Heart right ventricle (tissue), 16 donors: ENCODE data around the gene SCYGR3. TPM values are rescaled to one million over a fixed set of nuclear protein-coding genes. Genes with fewer than 3 reads are reported as not detected.

ENCODE experiments used
- ATAC-seq, 8 donors: fragments of 200-7000 bp; cut with Tn5 transposase; one replicate each; pipeline ENCODE4 v1.9.1; 2020; ENCODE audit warnings: mild to moderate bottlenecking in 8 of 8, moderate library complexity in 8 of 8, moderate number of reproducible peaks in 1 of 8
- DNase-seq, 2 donors: peaks; one replicate each; pipeline ENCODE4 v3.0.0-alpha.2; 2020
- H3K27ac ChIP-seq, 10 donors: fragments of 200-600 bp; sonication (generic) in 2 of 10; one replicate each; pipeline versions ENCODE4 v1.5.0 to v1.8.0; 2020 to 2022; ENCODE audit warnings: mild to moderate bottlenecking in 3 of 10
- H3K27me3 ChIP-seq, 7 donors: fragments of 200-600 bp; one replicate each; pipeline ENCODE4 v1.8.0; 2021 to 2022; ENCODE audit warnings: mild to moderate bottlenecking in 2 of 7
- H3K36me3 ChIP-seq, 9 donors: fragments of 200-600 bp; sonication (generic) in 1 of 9; one replicate each; pipeline versions ENCODE4 v1.5.0 to v1.8.0; 2020 to 2022; ENCODE audit warnings: mild to moderate bottlenecking in 2 of 9
- H3K4me1 ChIP-seq, 9 donors: fragments of 200-600 bp; sonication (generic) in 1 of 9; one replicate each; pipeline versions ENCODE4 v1.5.0 to v1.8.0; 2020 to 2022; ENCODE audit warnings: mild to moderate bottlenecking in 4 of 9
- H3K4me3 ChIP-seq, 10 donors: fragments of 200-600 bp; sonication (generic) in 2 of 10; one replicate each; pipeline versions ENCODE4 v1.5.0 to v1.8.0; 2020 to 2022; ENCODE audit warnings: mild to moderate bottlenecking in 7 of 10, moderate library complexity in 2 of 10
- H3K9me3 ChIP-seq, 11 donors: fragments of 200-600 bp in 10 of 11; sonication (generic) in 2 of 11; one replicate each; pipeline versions ENCODE4 v1.5.0 to v1.8.0; 2013 to 2022; ENCODE audit warnings: mild to moderate bottlenecking in 2 of 11, control low read depth in 1 of 11, moderate library complexity in 1 of 11
- CTCF ChIP-seq, 9 donors: fragments of 200-600 bp; sonication (generic) in 2 of 9; IDR thresholded peaks; one replicate each; pipeline versions ENCODE4 v1.5.0 to v1.8.0; 2021 to 2022; ENCODE audit warnings: antibody characterized with exemption in 9 of 9, mild to moderate bottlenecking in 5 of 9, moderate library complexity in 1 of 9
- WGBS, 2 donors: extraction: QIAGEN DNeasy Blood & Tissue Kit; methylation state at CpG; one replicate each; pipeline ENCODE4 v1.1.7; 2013; ENCODE audit warnings: inconsistent platforms in 1 of 2; 5-methylcytosine and 5-hydroxymethylcytosine counted together
- intact Hi-C, 10 donors: fragments of 100-400 bp; cut with DNase I; formaldehyde crosslinking; loops; one replicate each; pipeline versions ENCODE4 v1.11.1 to v1.14.2; 2022
- polyA plus RNA-seq, 2 donors: library from polyadenylated mRNA; stranded (reverse); fragments of 200-250 nt; gene quantifications; one replicate each; pipeline ENCODE4 v1.2.3, GENCODE V29; 2013
- total RNA-seq, 10 donors: library from RNA; stranded (reverse); fragmentation: NEBNext Ultra II Directional in 3 of 10; extraction: Animal tissue kit (Norgen Biotek cat#: 25700) in 3 of 10; gene quantifications; one replicate each; pipeline versions ENCODE4 v1.2.1 to v1.2.4, GENCODE V29; 2021 to 2023
- donor health status: Arrhythmogenic right ventricular cardiomyopathy.
- donor health status: ischemic (EF 13 %, LVEDD 7.1; RV severe dilation, severe dysfunction).
- donor health status: healthy with polysubstance abuse.
- donor health status: DM: no; HTN: yes; CAD: no.
- donor health status: DM: no; HTN: no; CAD: no.
- donor health status: ischemic (EF 25% LVEDD 6.9; RV normal size, moderate dysfunction).
- donor health status: ischemic (EF 25% LVEDD 5.7; RV mildly dilated, moderate dysfunction).
- donor health status: healthy.
- donor health status: DM: yes; HTN: yes; CAD: no.
- donor health status: Ischemic cardiomyopathy.
- donor health status: ischemic (EF 35%, LVEDD 5.7; RV mildly dilated, moderate dysfunction).
- donor health status: nonischemic (EF 11% LVEDD 7.7; RV severe dilation, severe dysfunction).
- donor health status: DM: yes; HTN: yes; CAD: no.
- donor health status: PGD.
- donor health status: ischemic (EF 29% LVEDD 5.4; RV normal size, mild dysfunction).
- donor health status: nonischemic (EF 23%, LVEDD 6.1; RV moderate dilation, normal function).

Gene SCYGR3
- total and polyA plus RNA-seq, 12 donors = not detected

GRCh38 chr2:227568852-227569169 lies 45.8 kb downstream of the SCYGR3 start:
- intact Hi-C loops = no loop called here
- Histone ChIP-seq H3K27me3 (no peaks in the 10 kb centered on the region), H3K9me3 (no peaks in the 10 kb centered on the region), H3K36me3 (peaks cover 0 to 9% (median 0%) of the 10 kb centered on the region in 9 donors), H3K4me3 (no peak overlapping the region), H3K27ac (no peak overlapping the region), H3K4me1 (peaks cover 0 to 10% (median 0%) of the 10 kb centered on the region in 9 donors)
- no peak for ATAC-seq
- no peak for TF ChIP-seq CTCF (IDR thresholded peaks at IDR 0.05)
- 94 to 95% methylated on average over 2 of the region's 2 CpGs for WGBS, 2 donors
- DNase-seq = no peak

- 73 to 89% methylated on average over 3 of the region's 3 CpGs for WGBS, 2 donors
- Histone ChIP-seq H3K27me3 (no peaks in the 10 kb centered on the region), H3K9me3 (no peaks in the 10 kb centered on the region), H3K27ac (no peak overlapping the region), H3K36me3 (peaks cover 0 to 21% (median 0%) of the 10 kb centered on the region in 9 donors), H3K4me3 (no peak overlapping the region), H3K4me1 (peaks cover 0 to 10% (median 0%) of the 10 kb centered on the region in 9 donors)
- ATAC-seq (no peak), DNase-seq (no peak)
- intact Hi-C loops = no loop called here
- TF ChIP-seq CTCF (IDR thresholded peaks at IDR 0.05) = no peak
These were observed 48.6 kb downstream of the SCYGR3 start for GRCh38 chr2:227566012-227566411.

GRCh38 chr2:227565080-227565479 lies 49.6 kb downstream of the SCYGR3 start:
- Histone ChIP-seq H3K27me3 (no peaks in the 10 kb centered on the region), H3K4me1 (peaks cover 0 to 10% (median 0%) of the 10 kb centered on the region in 9 donors), H3K36me3 (peaks cover 0 to 27% (median 0%) of the 10 kb centered on the region in 9 donors), H3K9me3 (no peaks in the 10 kb centered on the region), H3K27ac (no peak overlapping the region), H3K4me3 (no peak overlapping the region)
- ATAC-seq (no peak), DNase-seq (no peak)
- WGBS, 2 donors = 93 to 96% methylated on average over 1 of the region's 1 CpG
- no peak for TF ChIP-seq CTCF (IDR thresholded peaks at IDR 0.05)
- intact Hi-C loops = no loop called here

Other genes with a start within 250 kb of the SCYGR3 start
- not detected for gene TM4SF20, start 235.5 kb downstream of the SCYGR3 start, total RNA-seq
- not detected for gene TM4SF20, start 235.5 kb downstream of the SCYGR3 start, polyA plus RNA-seq
- not detected for gene SCYGR1, start 226.9 kb downstream of the SCYGR3 start, total RNA-seq
- not detected for gene SCYGR1, start 226.9 kb downstream of the SCYGR3 start, polyA plus RNA-seq
- 10 to 100 TPM; 52.8 to 77.9 (median 59.0) TPM for gene AGFG1, start 142.7 kb downstream of the SCYGR3 start, total RNA-seq
- gene AGFG1, start 142.7 kb downstream of the SCYGR3 start, polyA plus RNA-seq = 10 to 100 TPM; 14.1 to 42.1 TPM
- not detected for gene SCYGR2, start 15.9 kb downstream of the SCYGR3 start, total RNA-seq
- not detected for gene SCYGR2, start 15.9 kb downstream of the SCYGR3 start, polyA plus RNA-seq
- gene SCYGR4, start 2.7 kb upstream of the SCYGR3 start, total RNA-seq = not detected
- not detected for gene SCYGR4, start 2.7 kb upstream of the SCYGR3 start, polyA plus RNA-seq
- gene SCYGR5, start 52.0 kb upstream of the SCYGR3 start, total RNA-seq = not detected
- not detected for gene SCYGR5, start 52.0 kb upstream of the SCYGR3 start, polyA plus RNA-seq
- gene SLC19A3, start 103.2 kb upstream of the SCYGR3 start, total RNA-seq = 1 to 10 TPM in 4 of 10 donors, under 1 TPM in 6; 0.13 to 4.5 (median 0.74) TPM
- gene SLC19A3, start 103.2 kb upstream of the SCYGR3 start, polyA plus RNA-seq = 1 to 10 TPM in 1 of 2 donors, under 1 TPM in 1; 0.81 to 2.3 TPM
- gene SCYGR6, start 109.9 kb upstream of the SCYGR3 start, total RNA-seq = not detected
- gene SCYGR6, start 109.9 kb upstream of the SCYGR3 start, polyA plus RNA-seq = not detected
- gene SCYGR7, start 113.5 kb upstream of the SCYGR3 start, total RNA-seq = not detected
- gene SCYGR7, start 113.5 kb upstream of the SCYGR3 start, polyA plus RNA-seq = not detected
- gene SCYGR8, start 131.1 kb upstream of the SCYGR3 start, total RNA-seq = not detected
- gene SCYGR8, start 131.1 kb upstream of the SCYGR3 start, polyA plus RNA-seq = not detected
- gene CCL20, start 199.0 kb upstream of the SCYGR3 start, total RNA-seq = not detected
- gene CCL20, start 199.0 kb upstream of the SCYGR3 start, polyA plus RNA-seq = under 1 TPM in 1 of 2 donors, not detected in 1; 0.20 TPM